Islet precursor cell (in vitro differentiated cells): ENCODE data around the gene GPC5.
"Not testable (repeated sequence)": the region's sequence is repeated elsewhere in the genome, so short reads cannot be mapped to it uniquely, and the experiment has no call there.

Experiments
- DNase-seq: peaks from one replicate; pipeline ENCODE4 v3.0.0-alpha.2; 2018

Gene GPC5

DNA sequence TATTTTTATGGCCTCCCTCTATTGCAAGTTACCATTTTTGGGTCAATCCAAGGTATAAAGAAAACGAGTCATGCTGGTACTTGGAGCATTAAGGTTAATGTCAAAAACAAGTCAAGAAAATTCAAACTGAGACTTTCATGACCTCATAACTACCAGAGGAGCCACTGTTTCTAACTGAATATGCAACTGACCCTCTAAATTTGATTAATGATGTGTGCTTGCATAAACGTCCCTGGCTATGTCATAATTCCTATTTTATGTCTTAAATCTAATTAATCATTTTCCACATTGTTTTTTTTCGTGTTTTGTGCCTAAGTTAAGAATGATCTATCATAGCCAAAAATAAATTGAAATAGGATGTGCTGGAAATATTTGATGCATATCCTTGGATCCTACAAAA, 1431.5 kb downstream of the GPC5 start:
- DNase-seq: no peak

DNA sequence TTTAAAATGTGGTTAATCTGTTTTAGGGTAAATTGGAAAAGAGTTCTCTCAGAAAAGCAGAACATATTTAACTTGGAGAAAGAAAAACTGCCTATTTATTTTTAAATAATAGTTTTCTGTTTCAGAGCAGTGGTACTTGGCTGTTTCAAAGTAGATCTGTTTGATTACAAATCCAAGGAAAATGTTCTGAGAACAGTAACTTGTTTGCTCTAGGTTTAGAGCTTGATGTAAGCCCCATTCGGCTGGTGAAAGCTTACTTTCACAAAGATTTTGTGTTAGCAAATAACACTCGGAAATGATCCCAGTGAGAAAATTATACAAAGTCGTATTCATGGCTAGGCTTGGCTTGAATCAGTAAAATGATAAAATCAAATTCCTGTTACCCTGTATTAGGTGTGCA, 1432.4 kb downstream of the GPC5 start:
- no peak for DNase-seq

DNA sequence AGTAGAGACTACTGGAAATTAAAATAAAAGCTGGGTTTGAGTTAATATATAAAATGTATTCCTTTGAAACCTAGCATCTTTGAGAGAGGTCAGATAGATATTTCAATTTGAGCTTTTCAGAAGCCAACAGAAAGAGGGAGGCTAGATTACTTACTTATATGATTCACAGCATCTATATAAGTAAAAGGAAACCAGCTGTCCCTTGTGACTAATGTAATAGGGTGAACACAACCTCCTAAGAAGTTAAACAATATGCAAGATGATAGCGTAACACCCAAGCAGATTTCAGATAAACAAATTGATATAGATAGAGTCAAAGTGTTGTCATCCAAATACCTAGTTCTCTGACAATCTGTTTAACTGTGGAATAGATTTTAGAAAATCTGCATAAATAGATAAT, 1434.7 kb downstream of the GPC5 start:
- DNase-seq: no peak

DNA sequence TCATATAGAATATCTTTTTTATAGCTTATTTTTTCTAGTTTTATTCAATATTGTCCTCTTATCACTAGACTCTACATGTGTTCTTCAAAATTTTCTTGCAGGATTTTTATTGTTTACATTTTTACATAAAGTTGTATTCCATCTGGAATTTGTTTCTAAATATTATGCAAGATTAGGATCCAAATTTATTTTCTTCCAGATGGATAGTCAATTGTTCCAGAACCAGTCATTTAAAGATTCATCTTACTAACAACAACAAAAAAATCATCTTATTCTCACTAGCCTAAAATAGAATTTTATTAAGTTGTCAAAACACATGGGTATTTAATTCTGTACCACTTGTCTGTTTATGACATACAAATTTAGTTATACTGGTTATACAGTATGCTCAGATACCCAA, 1437.8 kb downstream of the GPC5 start:
- DNase-seq: no peak

DNA sequence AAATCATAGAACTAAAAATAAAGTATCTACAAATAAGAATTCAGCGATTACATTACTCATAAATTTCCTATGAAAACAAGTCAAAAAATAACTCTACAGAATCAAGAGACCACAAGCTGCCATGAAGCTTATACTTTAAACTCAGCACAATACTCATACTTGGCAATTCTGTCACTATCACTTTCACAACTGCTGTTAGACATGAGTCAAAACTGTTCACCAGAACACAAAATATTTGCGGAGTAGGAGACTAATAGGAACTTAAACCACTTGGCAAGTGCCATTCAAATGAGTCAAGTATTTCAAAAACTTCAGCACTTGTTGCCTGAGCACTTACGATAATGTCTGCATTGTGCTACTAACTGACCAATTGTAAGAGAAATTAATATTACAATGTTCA, 1440.4 kb downstream of the GPC5 start:
- DNase-seq: no peak

DNA sequence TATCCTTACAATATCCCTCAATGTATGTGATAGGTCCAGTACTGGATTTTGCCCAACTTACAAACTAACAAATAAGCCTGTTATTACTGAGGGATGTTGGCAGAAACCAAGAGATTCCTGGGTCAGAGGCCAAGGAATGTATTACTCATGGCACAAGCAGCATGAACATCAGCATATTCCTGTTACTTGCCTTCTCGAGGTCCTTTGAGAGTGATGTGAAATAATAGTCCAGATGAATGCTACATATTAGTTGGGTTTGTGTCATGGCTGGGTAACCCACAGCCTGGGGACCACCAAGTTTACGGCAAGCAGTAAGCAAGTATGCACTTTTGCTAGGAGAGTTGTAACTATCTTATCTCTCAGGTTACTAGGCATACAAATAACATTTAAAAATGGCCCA, 1443.7 kb downstream of the GPC5 start:
- DNase-seq: no peak

DNA sequence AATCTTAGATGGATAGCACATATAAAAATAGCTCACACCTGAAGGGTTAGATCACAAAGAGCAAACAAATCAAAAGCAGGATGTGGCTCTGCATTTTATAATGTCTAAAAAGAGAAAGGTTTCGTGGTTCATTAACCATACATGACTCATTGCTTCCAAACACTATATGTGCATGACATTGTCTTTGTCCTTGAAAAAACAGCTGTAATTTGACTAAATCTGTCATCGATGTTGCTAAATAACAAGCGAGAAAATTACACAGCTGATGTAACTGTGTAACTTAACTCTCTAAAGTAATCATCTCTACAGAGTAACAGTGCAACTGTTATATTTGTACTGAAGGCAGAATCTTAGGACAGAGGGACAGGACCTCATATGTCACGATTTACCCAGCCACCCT, 1445.1 kb downstream of the GPC5 start:
- DNase-seq: no peak

DNA sequence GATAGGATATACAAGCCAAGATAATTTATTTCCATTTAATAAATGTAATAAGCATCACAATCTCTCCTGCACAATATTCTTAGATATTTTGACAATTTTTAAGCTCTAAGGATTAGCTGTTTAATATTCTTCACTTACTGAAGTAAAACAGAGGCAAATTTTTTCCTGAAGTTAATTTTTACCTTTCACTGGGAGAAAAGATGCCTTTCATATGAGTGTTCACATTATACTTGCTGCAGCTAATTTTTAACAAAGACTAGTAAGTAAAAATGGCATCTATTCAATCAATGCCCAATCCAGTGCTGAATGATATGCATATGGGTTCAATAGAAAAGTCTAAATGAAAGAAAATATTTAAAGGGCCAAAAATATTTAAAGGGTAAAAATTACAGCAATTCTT, 1451.0 kb downstream of the GPC5 start:
- no peak for DNase-seq

DNA sequence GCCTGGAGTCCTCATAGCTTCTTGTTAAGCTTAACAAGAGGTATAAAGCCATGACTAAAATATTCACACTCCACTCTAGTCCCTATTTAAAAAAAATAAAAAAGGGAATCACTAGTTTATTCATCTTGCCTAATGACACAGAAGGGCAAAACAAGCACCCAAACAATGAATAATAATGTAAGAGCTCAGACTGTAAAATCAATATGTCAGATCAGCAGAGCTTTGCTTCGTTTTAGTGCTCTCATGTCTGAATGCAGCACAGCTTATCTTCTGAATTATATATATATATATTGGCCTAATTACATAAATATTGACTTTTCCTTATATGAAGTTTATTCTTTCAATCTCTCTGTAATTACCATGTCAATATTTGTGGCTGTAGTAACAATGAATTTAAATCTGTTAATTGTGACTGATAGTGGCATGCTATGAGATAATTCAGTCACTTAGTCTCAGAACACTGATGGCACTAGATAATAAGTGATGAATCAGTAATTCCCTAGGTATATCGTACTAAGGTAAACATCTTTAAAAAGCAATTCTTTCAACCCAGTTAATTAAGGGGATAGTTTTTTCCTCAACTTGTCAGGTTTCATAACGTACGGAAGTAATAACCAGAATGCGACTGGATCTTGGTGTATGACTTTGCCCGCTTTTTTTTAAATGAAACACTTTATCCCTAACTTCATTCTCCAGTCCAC, 1466.3 kb downstream of the GPC5 start:
- no peak for DNase-seq

DNA sequence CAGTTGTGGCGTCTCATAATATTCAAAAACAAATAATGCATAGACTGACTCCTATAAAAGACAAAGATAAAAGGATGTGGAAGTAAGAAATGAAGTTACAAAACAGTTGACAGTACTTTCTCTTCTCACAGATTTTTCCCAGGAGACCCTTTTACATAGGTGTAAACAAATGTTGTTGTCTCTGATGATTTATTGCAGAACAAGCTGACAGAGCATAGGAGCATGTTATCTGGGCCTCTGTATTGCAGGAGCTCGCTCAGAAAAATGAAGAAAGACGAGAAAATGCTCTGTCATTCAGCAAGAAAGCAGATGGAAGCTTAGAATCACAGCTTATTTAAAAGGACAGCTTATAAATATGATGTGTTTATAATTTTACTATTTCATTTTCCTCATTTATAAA, 1474.6 kb downstream of the GPC5 start:
- no peak for DNase-seq

DNA sequence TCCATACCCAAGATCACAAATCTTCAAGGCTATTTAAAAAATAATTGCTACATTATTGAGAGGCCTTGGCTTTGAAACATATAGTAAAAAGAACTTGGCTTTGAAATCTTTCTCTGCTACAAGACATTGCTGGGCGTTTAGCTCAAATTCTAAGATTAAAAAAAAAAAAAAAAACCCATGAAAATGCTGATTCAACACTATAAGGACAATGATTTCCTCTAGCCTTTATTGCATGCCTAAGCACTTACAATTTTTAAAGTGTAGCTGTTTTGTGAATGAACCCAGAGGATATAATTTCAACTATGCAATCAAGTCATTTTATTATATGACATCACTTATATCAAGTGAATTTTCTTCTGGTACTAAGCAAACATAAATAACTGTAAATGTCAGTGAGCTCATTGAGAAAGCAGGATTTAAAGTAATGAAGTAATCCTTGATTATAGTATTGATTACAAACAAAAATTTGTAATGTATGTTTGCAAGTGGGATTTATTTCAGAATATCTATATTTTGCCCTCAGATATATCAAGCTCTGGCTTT, 1488.2 kb downstream of the GPC5 start:
- no peak for DNase-seq

DNA sequence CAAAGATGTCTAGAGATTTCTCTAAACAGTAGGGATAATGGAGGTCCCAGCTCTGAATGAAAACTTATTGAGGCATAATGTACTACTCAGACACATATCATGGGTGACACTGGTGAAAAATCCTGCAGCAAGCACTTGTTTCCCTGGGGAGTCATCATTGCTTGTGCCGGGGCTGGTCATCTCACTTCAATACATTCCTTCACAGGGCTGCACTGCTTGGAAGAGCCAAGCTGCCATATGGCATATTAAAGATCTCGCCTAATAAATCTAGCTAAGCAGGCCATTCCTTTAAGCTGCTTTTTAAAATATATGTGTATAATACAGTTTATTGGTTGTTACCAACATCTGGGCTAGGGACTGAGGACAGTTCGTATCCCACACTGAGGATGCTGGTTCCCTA, 1496.0 kb downstream of the GPC5 start:
- DNase-seq: no peak

DNA sequence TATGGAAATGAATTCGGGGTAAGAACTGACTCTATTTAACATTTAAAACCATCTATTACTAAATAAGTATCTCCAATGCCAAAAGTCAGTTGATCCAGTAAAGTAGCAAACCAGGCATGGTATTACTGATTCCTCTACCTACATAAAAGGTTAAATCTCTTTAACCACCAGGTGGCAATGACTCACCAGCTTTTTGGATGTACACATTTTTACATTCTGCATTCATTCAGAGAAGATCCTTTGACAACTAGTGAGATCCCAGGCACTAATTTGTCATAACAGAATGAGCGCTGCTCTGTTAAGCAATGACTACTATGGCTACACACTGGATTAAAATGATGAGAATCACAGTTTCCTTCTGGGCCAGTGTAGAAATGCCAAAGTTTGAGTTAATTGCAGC, 1498.4 kb downstream of the GPC5 start:
- no peak for DNase-seq

DNA sequence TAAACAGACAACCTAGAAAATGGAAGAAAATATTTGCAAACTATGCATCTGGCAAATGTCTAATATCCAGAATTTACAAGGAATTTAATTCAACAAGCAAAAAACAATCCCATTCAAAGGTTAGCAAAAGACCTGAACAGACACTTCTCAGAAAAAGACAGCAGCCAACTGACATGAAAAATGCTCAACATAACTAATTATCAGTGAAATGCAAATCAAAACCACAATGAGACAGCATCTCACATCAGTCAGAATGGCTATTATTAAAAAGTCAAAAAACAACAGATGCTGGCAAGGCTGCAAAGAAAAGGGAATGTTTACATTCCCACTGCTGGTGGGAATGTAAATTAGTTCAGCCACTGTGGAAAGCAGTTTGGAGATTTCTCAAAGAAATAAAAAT, 1500.5 kb downstream of the GPC5 start:
- not testable (repeated sequence) for DNase-seq

DNA sequence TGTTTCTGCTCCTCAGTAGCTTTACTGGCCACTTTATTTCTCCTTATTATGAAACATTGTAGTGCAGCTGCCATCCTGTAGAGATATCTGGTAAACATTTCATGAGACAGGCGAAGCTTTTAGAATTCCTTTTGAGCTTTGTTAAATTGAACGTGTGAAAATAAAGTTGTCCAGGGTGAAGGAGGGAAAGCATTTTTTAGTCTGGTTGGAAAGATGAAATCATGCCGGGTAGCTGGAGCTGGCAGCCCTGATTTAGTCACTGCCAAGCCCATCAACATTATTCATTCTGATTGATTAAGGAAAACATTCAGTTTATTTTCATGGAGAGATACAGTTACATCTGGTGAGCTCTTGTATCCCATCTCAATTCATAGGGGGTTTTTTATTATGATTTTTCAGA, 1502.0 kb downstream of the GPC5 start:
- no peak for DNase-seq

DNA sequence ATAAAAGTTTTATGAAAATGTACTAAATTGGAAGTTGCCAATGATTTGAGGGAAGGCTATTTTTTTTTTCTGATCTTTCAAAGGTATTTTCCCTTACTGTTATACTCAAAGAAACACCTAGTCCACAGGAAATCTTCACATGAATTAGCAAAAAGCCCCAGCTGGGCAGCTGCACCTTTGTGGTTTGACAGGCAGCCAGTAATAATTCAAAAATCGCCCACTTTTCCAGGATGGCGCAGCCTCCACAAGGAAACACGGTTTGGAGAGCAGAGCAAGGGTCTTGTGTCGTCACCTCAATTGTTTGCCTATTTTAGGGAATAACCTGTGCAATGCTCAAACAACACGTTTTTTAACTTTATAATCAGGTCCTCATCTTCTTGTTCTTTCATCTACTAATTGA, 1503.3 kb downstream of the GPC5 start:
- no peak for DNase-seq

DNA sequence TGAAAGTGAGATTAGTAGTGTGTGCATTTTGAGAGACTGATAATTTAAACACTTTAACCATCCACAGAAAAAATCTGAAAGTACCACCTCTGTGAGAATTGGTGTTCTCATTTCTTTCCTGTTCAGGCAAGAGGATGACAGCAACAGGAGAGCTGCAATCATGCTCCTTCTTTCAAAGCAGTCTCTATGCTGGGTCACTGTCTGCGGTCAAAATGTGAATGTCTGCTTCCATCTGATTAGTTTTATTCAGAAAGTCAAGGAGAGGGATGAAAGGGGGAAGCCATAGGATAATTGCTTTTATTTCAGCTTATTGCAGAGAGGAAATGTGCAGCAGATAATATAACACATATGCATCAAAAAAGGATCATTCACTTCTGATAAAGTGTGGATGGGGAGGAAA, 1514.2 kb downstream of the GPC5 start:
- DNase-seq: no peak

DNA sequence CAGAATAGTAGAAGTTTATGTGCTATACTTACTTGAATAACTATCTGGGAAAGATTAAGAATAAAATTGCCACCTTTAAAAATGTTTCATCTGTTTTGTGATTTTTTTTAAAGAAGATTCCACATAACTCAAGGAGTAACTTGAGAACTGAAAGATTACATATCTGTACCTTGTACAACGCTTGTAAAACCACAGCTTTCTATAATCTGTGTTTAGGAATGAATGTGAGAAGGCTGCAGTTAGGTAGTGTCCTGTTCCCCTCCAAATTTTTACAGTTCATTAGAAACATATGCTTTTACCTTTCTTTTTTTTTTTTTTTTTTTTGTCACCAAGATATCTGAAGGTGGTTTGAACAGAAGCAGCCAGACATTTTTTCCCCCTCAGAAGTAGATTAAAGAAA, 1515.4 kb downstream of the GPC5 start:
- no peak for DNase-seq
